Glomerular visceral epithelial cell (primary cell): Measurements from ENCODE around the gene CDC42BPA.
A peak's percentile ranks its signal among the peaks of the same experiment; 100 is the strongest.

Experiments used
- DNase-seq: peaks from one replicate; pipeline ENCODE4 v3.0.0-alpha.2; 2016; ENCODE audit errors: extremely low spot score

Gene CDC42BPA

GRCh38 chr1:227335242-227336020 is 17.1 kb upstream of the CDC42BPA start:
- DNase-seq, result no peak

- no peak for DNase-seq
These were observed 15.1 kb upstream of the CDC42BPA start for GRCh38 chr1:227333423-227333822.

- no peak for DNase-seq
These were observed 12.2 kb upstream of the CDC42BPA start for GRCh38 chr1:227330279-227331076.

- DNase-seq, result no peak
These were observed 10.2 kb upstream of the CDC42BPA start for GRCh38 chr1:227328405-227329019.

GRCh38 chr1:227325156-227325555 is 6.9 kb upstream of the CDC42BPA start:
- DNase-seq, result no peak

- no peak for DNase-seq
These were observed 5.6 kb upstream of the CDC42BPA start for GRCh38 chr1:227323967-227324268.

GRCh38 chr1:227323171-227323966 is 5.1 kb upstream of the CDC42BPA start:
- DNase-seq, result no peak

- no peak for DNase-seq
These were observed 4.1 kb upstream of the CDC42BPA start for GRCh38 chr1:227322376-227322775.

GRCh38 chr1:227321035-227321434 is 2.7 kb upstream of the CDC42BPA start:
- no peak for DNase-seq

GRCh38 chr1:227320476-227320875 is 2.2 kb upstream of the CDC42BPA start:
- no peak for DNase-seq

- peak; percentile 30 for DNase-seq
These were observed 738 bp upstream of the CDC42BPA start for GRCh38 chr1:227318853-227319607.

- DNase-seq, result peak; percentile 59
These were observed 723 bp downstream of the CDC42BPA start for GRCh38 chr1:227317523-227318015.

- DNase-seq, result peak; percentile 33
These were observed 1.3 kb downstream of the CDC42BPA start for GRCh38 chr1:227317011-227317451.

GRCh38 chr1:227316456-227316855 is 1.8 kb downstream of the CDC42BPA start:
- DNase-seq, result no peak

- DNase-seq, result peak; percentile 45
These were observed 2.5 kb downstream of the CDC42BPA start for GRCh38 chr1:227315629-227316346.

GRCh38 chr1:227314014-227314848 is 4.1 kb downstream of the CDC42BPA start:
- DNase-seq, result no peak

GRCh38 chr1:227312361-227313025 is 5.8 kb downstream of the CDC42BPA start:
- no peak for DNase-seq

- no peak for DNase-seq
These were observed 6.8 kb downstream of the CDC42BPA start for GRCh38 chr1:227311389-227312001.
